HuH-7 (cell line): ENCODE results near the gene CD63.

ENCODE experiments used
- DNase-seq: peaks from one replicate; pipeline ENCODE4 v3.0.0; 2011; ENCODE audit warnings: low spot score

CD63 gene

GRCh38 chr12:55686366-55687010 lies 42.3 kb downstream of the CD63 start:
- no peak for DNase-seq

GRCh38 chr12:55685671-55686070 lies 43.1 kb downstream of the CD63 start:
- no peak for DNase-seq

GRCh38 chr12:55684761-55685370 lies 43.9 kb downstream of the CD63 start:
- no peak for DNase-seq

DNA sequence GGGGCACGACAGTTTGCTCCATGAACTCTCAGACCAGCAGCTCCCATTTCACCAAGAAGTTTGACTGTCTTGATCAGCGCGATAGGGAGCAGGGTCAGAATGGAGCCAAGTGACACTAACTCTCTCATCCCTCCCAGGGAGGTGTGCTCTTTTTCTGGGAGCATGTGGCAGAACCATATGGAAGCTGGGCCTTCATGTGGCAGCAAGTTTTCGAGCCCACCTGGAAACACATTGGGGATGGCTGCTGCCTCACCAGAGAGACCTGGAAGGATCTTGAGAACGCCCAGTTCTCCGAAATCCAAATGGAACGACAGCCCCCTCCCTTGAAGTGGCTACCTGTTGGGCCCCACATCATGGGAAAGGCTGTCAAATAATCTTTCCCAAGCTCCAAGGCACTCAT lies 45.1 kb downstream of the CD63 start:
- no peak for DNase-seq

DNA sequence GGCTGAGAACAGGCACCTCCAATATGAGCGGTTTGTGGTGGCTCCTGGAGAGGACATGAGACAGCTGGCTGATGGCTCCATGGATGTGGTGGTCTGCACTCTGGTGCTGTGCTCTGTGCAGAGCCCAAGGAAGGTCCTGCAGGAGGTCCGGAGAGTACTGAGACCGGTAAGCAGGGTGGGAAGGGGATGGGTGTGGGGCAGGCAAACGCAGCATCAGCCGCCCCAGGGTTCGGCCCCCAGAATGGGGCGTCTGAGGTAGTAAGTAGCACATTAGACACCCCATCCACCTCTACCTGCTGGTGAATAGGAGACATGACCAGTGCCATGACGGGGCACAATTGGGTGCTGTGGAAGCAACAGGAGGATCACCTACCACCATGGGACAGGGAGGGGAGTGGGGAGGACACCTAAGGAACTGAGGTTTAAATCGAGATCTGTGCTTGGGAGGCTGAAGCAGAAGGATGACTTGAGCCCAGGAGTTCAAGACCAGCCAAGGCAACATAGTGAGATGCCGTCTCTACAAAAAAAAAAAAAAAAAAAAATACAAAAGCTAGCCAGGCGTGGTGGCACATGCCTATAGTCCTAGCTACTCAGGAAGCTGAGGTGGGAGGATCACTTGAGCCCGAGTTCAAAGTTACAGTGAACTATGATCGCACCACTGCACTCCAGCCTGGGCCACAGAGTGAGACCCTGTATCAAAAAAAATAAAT lies 46.6 kb downstream of the CD63 start:
- DNase-seq, result peak; percentile 46

- peak; percentile 89 for DNase-seq
Measured at GRCh38 chr12:55681142-55682077, 47.4 kb downstream of the CD63 start.

DNA sequence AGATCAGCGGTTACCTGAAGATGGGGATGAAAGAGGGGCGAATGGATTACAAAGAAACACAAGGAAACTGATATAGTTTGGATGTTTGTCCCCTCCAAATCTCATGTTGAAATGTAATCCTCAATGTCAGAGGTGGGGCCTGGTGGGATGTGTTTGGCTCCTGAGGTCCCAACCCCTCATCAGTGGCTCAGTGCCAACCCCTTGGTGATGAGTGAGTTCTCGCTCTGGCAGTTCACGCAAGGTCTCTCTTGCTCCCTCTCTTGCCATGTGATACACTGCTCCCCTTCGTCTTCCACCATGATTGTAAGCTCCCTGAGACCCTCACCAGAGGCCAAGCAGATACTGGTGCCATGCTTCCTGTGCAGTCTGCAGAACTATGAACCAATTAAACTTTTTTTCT lies 49.1 kb downstream of the CD63 start:
- DNase-seq, result no peak

GRCh38 chr12:55676707-55677106 lies 52.1 kb downstream of the CD63 start:
- DNase-seq, result no peak

DNA sequence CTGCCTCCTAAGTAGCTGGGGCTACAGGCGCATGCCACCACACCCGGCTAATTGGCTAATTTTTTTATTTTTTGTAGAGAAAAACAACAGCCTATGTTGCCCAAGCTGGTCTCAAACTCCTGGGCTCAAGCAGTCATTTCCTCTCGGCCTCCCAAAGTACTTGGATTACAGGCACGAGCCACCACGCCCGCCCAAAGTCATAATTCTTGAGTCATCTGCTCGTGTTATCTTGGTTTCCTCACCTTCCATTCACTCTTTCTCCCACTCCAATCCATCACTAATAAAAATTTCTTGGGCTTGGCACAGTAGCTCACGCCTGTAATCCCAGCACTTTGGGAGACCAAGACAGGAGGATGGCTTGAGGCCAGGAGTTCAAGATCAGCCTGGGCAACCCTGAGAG lies 53.1 kb downstream of the CD63 start:
- DNase-seq, result no peak
